Mesenchymal stem cell (in vitro differentiated cells and primary cell): ENCODE results near the gene TMEM82.
"Not testable (repeated sequence)": the region's sequence is repeated elsewhere in the genome, so short reads cannot be mapped to it uniquely, and the experiment has no call there.

Source experiments
- DNase-seq: peaks from one replicate; pipeline ENCODE4 v3.0.0-alpha.2; 2013
- H2AFZ ChIP-seq: one replicate; pipeline ENCODE4 v1.6.1; 2013; ENCODE audit warnings: low read depth, mild to moderate bottlenecking, control low read depth, inconsistent platforms, low read length, moderate library complexity
- H2AK5ac ChIP-seq: 2 replicates; pipeline ENCODE4 v1.6.1; 2013; ENCODE audit warnings: low read length, moderate library complexity, mild to moderate bottlenecking, inconsistent platforms; ENCODE audit not compliant: severe bottlenecking
- H2BK120ac ChIP-seq: one replicate; pipeline ENCODE4 v1.6.1; 2013; ENCODE audit warnings: low read depth, mild to moderate bottlenecking, inconsistent platforms, low read length, moderate library complexity
- H2BK12ac ChIP-seq, 2 experiments: one replicate each; pipeline ENCODE4 v1.6.1; 2013; ENCODE audit warnings: inconsistent platforms in 2 of 2, low read length in 2 of 2, mild to moderate bottlenecking in 2 of 2, moderate library complexity in 2 of 2, control low read depth in 1 of 2
- H2BK15ac ChIP-seq: one replicate; pipeline ENCODE4 v1.6.1; 2013; ENCODE audit warnings: mild to moderate bottlenecking, low read depth, inconsistent platforms; ENCODE audit not compliant: poor library complexity, severe bottlenecking
- H2BK5ac ChIP-seq: 2 replicates; pipeline ENCODE4 v1.6.1; 2013; ENCODE audit warnings: low read depth, mild to moderate bottlenecking, low read length, control low read depth, inconsistent platforms; ENCODE audit not compliant: poor library complexity, severe bottlenecking
- H3K14ac ChIP-seq, 2 experiments: one replicate each; pipeline ENCODE4 v1.6.1; 2013; ENCODE audit warnings: inconsistent platforms in 2 of 2, low read length in 2 of 2, control low read depth in 1 of 2, mild to moderate bottlenecking in 1 of 2, moderate library complexity in 1 of 2
- H3K18ac ChIP-seq, 2 experiments: one replicate each; pipeline ENCODE4 v1.6.1; 2013; ENCODE audit warnings: inconsistent platforms in 2 of 2, low read length in 2 of 2, control low read depth in 1 of 2, low read depth in 1 of 2, mild to moderate bottlenecking in 1 of 2
- H3K23ac ChIP-seq, 2 experiments: one replicate each; pipeline ENCODE4 v1.6.1; 2013; ENCODE audit warnings: inconsistent platforms in 2 of 2, low read length in 2 of 2, mild to moderate bottlenecking in 2 of 2, moderate library complexity in 2 of 2, control low read depth in 1 of 2
- H3K27ac ChIP-seq: 2 replicates; pipeline ENCODE4 v1.5.1; 2013; ENCODE audit warnings: mild to moderate bottlenecking, moderate library complexity, low read length, control low read depth, inconsistent platforms; ENCODE audit not compliant: poor library complexity, severe bottlenecking
- H3K27me3 ChIP-seq, 2 experiments: 2 replicates each; pipeline versions ENCODE4 v1.6.1 to v1.7.0; 2013; ENCODE audit warnings: low read length in 2 of 2, mild to moderate bottlenecking in 2 of 2, moderate library complexity in 2 of 2, control low read depth in 1 of 2, inconsistent platforms in 1 of 2; ENCODE audit not compliant: control insufficient read depth in 1 of 2, insufficient read depth in 1 of 2
- H3K36me3 ChIP-seq, 2 experiments: 2 replicates each; pipeline versions ENCODE4 v1.6.1 to v1.7.0; 2013; ENCODE audit warnings: low read length in 2 of 2, control low read depth in 1 of 2, inconsistent platforms in 1 of 2, low read depth in 1 of 2, mild to moderate bottlenecking in 1 of 2; ENCODE audit not compliant: insufficient read depth in 2 of 2, control insufficient read depth in 1 of 2
- H3K4ac ChIP-seq, 2 experiments: one replicate each; pipeline ENCODE4 v1.6.1; 2013; ENCODE audit warnings: inconsistent platforms in 2 of 2, low read length in 2 of 2, mild to moderate bottlenecking in 2 of 2, moderate library complexity in 2 of 2, control low read depth in 1 of 2, low read depth in 1 of 2
- H3K4me1 ChIP-seq: 2 replicates; pipeline ENCODE4 v1.6.1; 2013; ENCODE audit warnings: low read depth, low read length, control low read depth; ENCODE audit not compliant: control insufficient read depth, insufficient read depth
- H3K4me2 ChIP-seq: 2 replicates; pipeline ENCODE4 v1.6.1; 2013; ENCODE audit warnings: low read length, mild to moderate bottlenecking, inconsistent platforms; ENCODE audit not compliant: poor library complexity, severe bottlenecking
- H3K4me3 ChIP-seq, 2 experiments: 2 replicates each; pipeline versions ENCODE4 v1.5.1 to v1.7.0; 2013; ENCODE audit warnings: low read length in 2 of 2, mild to moderate bottlenecking in 2 of 2, control low read depth in 1 of 2, low read depth in 1 of 2; ENCODE audit not compliant: insufficient read depth in 1 of 2
- H3K79me1 ChIP-seq: replicated peaks from 2 replicates; pipeline ENCODE4 v1.6.1; 2013; ENCODE audit warnings: mild to moderate bottlenecking, control low read depth, low read length, inconsistent platforms; ENCODE audit not compliant: poor library complexity, severe bottlenecking
- H3K9ac ChIP-seq: 2 replicates; pipeline ENCODE4 v1.7.0; 2013; ENCODE audit warnings: mild to moderate bottlenecking, low read length, moderate library complexity
- H3K9me3 ChIP-seq: 2 replicates; pipeline ENCODE4 v1.7.0; 2013; ENCODE audit warnings: mild to moderate bottlenecking, low read length; ENCODE audit not compliant: control insufficient read depth
- H4K8ac ChIP-seq: one replicate; pipeline ENCODE4 v1.6.1; 2013; ENCODE audit warnings: inconsistent platforms, mild to moderate bottlenecking, low read length, moderate library complexity
- H4K91ac ChIP-seq: one replicate; pipeline ENCODE4 v1.6.1; 2013; ENCODE audit warnings: mild to moderate bottlenecking, low read length, inconsistent platforms
- WGBS: methylation state at CpG from one replicate; pipeline ENCODE4 v1.1.7; 2013; ENCODE audit warnings: mixed read lengths; 5-methylcytosine and 5-hydroxymethylcytosine counted together

TMEM82 gene

GRCh38 chr1:15699321-15699720 lies 43.0 kb upstream of the TMEM82 start:
- H3K18ac ChIP-seq, H3K23ac ChIP-seq, H4K8ac ChIP-seq, H2AFZ ChIP-seq, H2BK120ac ChIP-seq, H2BK15ac ChIP-seq, H3K4me3 ChIP-seq, DNase-seq, H2BK12ac ChIP-seq, H3K27ac ChIP-seq, H4K91ac ChIP-seq, H3K4ac ChIP-seq, H3K27me3 ChIP-seq, H2BK5ac ChIP-seq, H2AK5ac ChIP-seq, H3K4me2 ChIP-seq, H3K9ac ChIP-seq, H3K9me3 ChIP-seq, H3K14ac ChIP-seq: not testable (repeated sequence)
- H3K36me3 ChIP-seq = peaks cover 5 to 23% of the 10 kb centered on the region in 2 experiments
- 100% methylated on average over 3 of the region's 4 CpGs for WGBS
- peaks cover 35% of the 10 kb centered on the region for H3K79me1 ChIP-seq
- H3K4me1 ChIP-seq = peaks cover 11% of the 10 kb centered on the region

GRCh38 chr1:15700508-15700907 lies 41.8 kb upstream of the TMEM82 start:
- Histone ChIP-seq H3K36me3 (peaks cover 13 to 29% of the 10 kb centered on the region in 2 experiments), H4K91ac (no peak overlapping the region), H3K18ac (no peak overlapping the region), H3K27ac (no peak overlapping the region), H4K8ac (no peak overlapping the region), H2AFZ (no peak overlapping the region), H3K9ac (peak overlapping the region; percentile 42), H2BK5ac (no peak overlapping the region), H3K23ac (no peak overlapping the region), H3K79me1 (peaks cover 36% of the 10 kb centered on the region), H3K27me3 (no peaks in the 10 kb centered on the region), H2BK15ac (no peak overlapping the region), H3K14ac (no peak overlapping the region), H3K4ac (no peak overlapping the region), H3K4me2 (no peak overlapping the region), H3K9me3 (no peaks in the 10 kb centered on the region), H2BK120ac (no peak overlapping the region), H3K4me1 (peaks cover 15% of the 10 kb centered on the region), H2AK5ac (no peak overlapping the region), H2BK12ac (no peak overlapping the region), H3K4me3 (no peak overlapping the region)
- over 99% methylated on average over 6 of the region's 6 CpGs for WGBS
- no peak for DNase-seq

- DNase-seq = no peak
- H3K9ac ChIP-seq = no peak overlapping the region
- WGBS = 81% methylated on average over 8 of the region's 8 CpGs
Observed at GRCh38 chr1:15701784-15702183, 40.5 kb upstream of the TMEM82 start.

GRCh38 chr1:15702722-15703550 lies 39.4 kb upstream of the TMEM82 start:
- Histone ChIP-seq H2BK120ac (no peak overlapping the region), H2BK15ac (no peak overlapping the region), H3K23ac (peak overlapping the region in 1 of 2 experiments; percentile 25), H3K14ac (peak overlapping the region in 1 of 2 experiments; percentile 87), H3K4me3 (peak overlapping the region in 1 of 2 experiments; percentile 53), H3K27me3 (no peaks in the 10 kb centered on the region), H3K4me2 (peak overlapping the region; percentile 44), H3K9me3 (no peaks in the 10 kb centered on the region), H3K79me1 (peaks cover 39% of the 10 kb centered on the region), H3K9ac (peak overlapping the region; percentile 96), H2AK5ac (peak overlapping the region; percentile 73), H3K18ac (peak overlapping the region; percentile 58 to 77), H2AFZ (no peak overlapping the region), H4K91ac (peak overlapping the region; percentile 83), H2BK12ac (peak overlapping the region; percentile 73 to 86), H3K27ac (peak overlapping the region; percentile 73), H3K4me1 (peaks cover 15% of the 10 kb centered on the region), H3K36me3 (peaks cover 19 to 30% of the 10 kb centered on the region in 2 experiments), H4K8ac (peak overlapping the region; percentile 62), H3K4ac (peak overlapping the region in 1 of 2 experiments; percentile 83), H2BK5ac (no peak overlapping the region)
- DNase-seq = no peak
- 76% methylated on average over 19 of the region's 19 CpGs for WGBS

More at GRCh38 chr1:15701784-15702183, 40.5 kb upstream of the TMEM82 start:
- Histone ChIP-seq H3K4me3 (no peak overlapping the region), H3K36me3 (peaks cover 19 to 32% of the 10 kb centered on the region in 2 experiments), H2BK120ac (no peak overlapping the region), H3K27me3 (no peaks in the 10 kb centered on the region), H4K91ac (no peak overlapping the region), H3K9me3 (no peaks in the 10 kb centered on the region), H3K27ac (no peak overlapping the region), H3K4me1 (peaks cover 15% of the 10 kb centered on the region), H3K18ac (no peak overlapping the region), H2BK15ac (no peak overlapping the region), H3K4me2 (no peak overlapping the region), H3K4ac (no peak overlapping the region), H3K79me1 (peaks cover 38% of the 10 kb centered on the region), H3K14ac (no peak overlapping the region), H2AK5ac (no peak overlapping the region), H2BK12ac (peak overlapping the region in 1 of 2 experiments; percentile 76), H4K8ac (no peak overlapping the region), H2BK5ac (no peak overlapping the region), H2AFZ (no peak overlapping the region), H3K23ac (peak overlapping the region in 1 of 2 experiments; percentile 90)
